SW 1271 (cell line): Measurements from ENCODE around the gene FIGNL2.
"Not testable (repeated sequence)": the region's sequence is repeated elsewhere in the genome, so short reads cannot be mapped to it uniquely, and the experiment has no call there.

Experiments
- DNase-seq, 2 experiments: peaks; one replicate each; lab custom pipeline; 2025; lab: John Stamatoyannopoulos, UW

FIGNL2 gene

GRCh38 chr12:51836041-51836826, 12.3 kb downstream of the FIGNL2 start:
- DNase-seq: no peak

GRCh38 chr12:51834411-51834810, 14.1 kb downstream of the FIGNL2 start:
- DNase-seq: no peak

GRCh38 chr12:51833448-51834227, 14.9 kb downstream of the FIGNL2 start:
- no peak for DNase-seq

GRCh38 chr12:51832354-51833107, 16.0 kb downstream of the FIGNL2 start:
- DNase-seq: no peak

- not testable (repeated sequence) for DNase-seq
These were observed 16.7 kb downstream of the FIGNL2 start for GRCh38 chr12:51831817-51832216.

GRCh38 chr12:51829641-51830040, 18.9 kb downstream of the FIGNL2 start:
- no peak for DNase-seq

- DNase-seq: no peak
These were observed 19.5 kb downstream of the FIGNL2 start for GRCh38 chr12:51829011-51829481.

- DNase-seq: no peak
These were observed 20.3 kb downstream of the FIGNL2 start for GRCh38 chr12:51827925-51828818.

- no peak for DNase-seq
These were observed 21.6 kb downstream of the FIGNL2 start for GRCh38 chr12:51826881-51827280.

- no peak for DNase-seq
These were observed 23.3 kb downstream of the FIGNL2 start for GRCh38 chr12:51825216-51825615.

- DNase-seq: peak; percentile 59 to 79
These were observed 24.5 kb downstream of the FIGNL2 start for GRCh38 chr12:51823875-51824565.

GRCh38 chr12:51822956-51823355, 25.6 kb downstream of the FIGNL2 start:
- DNase-seq: no peak

GRCh38 chr12:51822261-51822616, 26.3 kb downstream of the FIGNL2 start:
- no peak for DNase-seq

GRCh38 chr12:51821440-51822260, 26.9 kb downstream of the FIGNL2 start:
- DNase-seq: no peak

GRCh38 chr12:51820526-51821439, 27.7 kb downstream of the FIGNL2 start:
- DNase-seq: peak; percentile 53 to 79

GRCh38 chr12:51819736-51820525, 28.6 kb downstream of the FIGNL2 start:
- peak in 1 of 2 experiments; percentile 51 for DNase-seq

GRCh38 chr12:51818566-51819300, 29.8 kb downstream of the FIGNL2 start:
- DNase-seq: no peak
